ENCODE measurements around the gene UGP2. TPM values are rescaled to one million over a fixed set of nuclear protein-coding genes. Genes with fewer than 3 reads are reported as not detected.
"Not testable (repeated sequence)": the region's sequence is repeated elsewhere in the genome, so short reads cannot be mapped to it uniquely, and the experiment has no call there.

Gene UGP2
- total RNA-seq, 1 donor from 2014 or later: 76.6 TPM

DNA sequence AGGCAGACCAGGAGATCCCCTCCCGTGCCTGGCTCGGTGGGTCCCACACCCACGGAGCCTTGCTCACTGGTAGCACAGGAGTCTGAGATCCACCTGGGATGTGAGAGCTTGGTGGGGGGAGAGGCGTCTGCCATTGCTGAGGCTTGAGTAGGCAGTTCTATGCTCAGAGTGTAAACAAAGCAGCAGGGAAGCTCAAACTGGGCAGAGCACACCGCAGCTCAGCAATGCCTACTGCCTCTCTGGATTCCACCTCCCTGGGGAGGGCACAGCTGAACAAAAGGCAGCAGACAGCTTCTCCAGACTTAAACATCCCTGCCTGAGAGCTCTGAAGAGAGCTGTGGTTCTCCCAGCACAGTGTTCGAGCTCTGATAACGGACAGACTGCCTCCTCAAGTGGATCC, 85.1 kb downstream of the UGP2 start:
- Mint-ChIP-seq H3K36me3 (ENCODE audit: insufficient read depth) (peaks cover 40% of the 10 kb centered on the region), H3K27me3 (no peaks in the 10 kb centered on the region), H3K9me3 (ENCODE audit: low read depth) (peaks cover 25% of the 10 kb centered on the region), H3K4me1 (ENCODE audit: low read depth) (peaks cover 7% of the 10 kb centered on the region), H3K27ac (no peak overlapping the region), H3K4me3 (ENCODE audit: low read depth) (no peak overlapping the region)
- no peak for TF ChIP-seq CTCF (IDR thresholded peaks at IDR 0.05; ENCODE audit: unreplicated experiment)
- no peak for DNase-seq (ENCODE audit: low spot score, unreplicated experiment)

GRCh38 chr2:63932104-63932503, 90.4 kb downstream of the UGP2 start:
- DNase-seq (ENCODE audit: low spot score, unreplicated experiment); H3K4me1 Mint-ChIP-seq (ENCODE audit: low read depth); H3K4me3 Mint-ChIP-seq (ENCODE audit: low read depth); H3K27ac Mint-ChIP-seq; H3K27me3 Mint-ChIP-seq: not testable (repeated sequence)
- Mint-ChIP-seq H3K36me3 (ENCODE audit: insufficient read depth) (peaks cover 51% of the 10 kb centered on the region), H3K9me3 (ENCODE audit: low read depth) (peaks cover 29% of the 10 kb centered on the region)

Other genes starting within 250 kb of the UGP2 start
- gene VPS54, start 177.5 kb downstream of the UGP2 start, total RNA-seq: 28.2 and 29.7 TPM in 2 replicates